Heart right ventricle (tissue), 16 donors: Measurements from ENCODE around the gene PYGB. TPM values are rescaled to one million over a fixed set of nuclear protein-coding genes. Genes with fewer than 3 reads are reported as not detected.

Source experiments
- ATAC-seq, 8 donors: fragments of 200-7000 bp; cut with Tn5 transposase; one replicate each; pipeline ENCODE4 v1.9.1; 2020; ENCODE audit warnings: mild to moderate bottlenecking in 8 of 8, moderate library complexity in 8 of 8, moderate number of reproducible peaks in 1 of 8
- DNase-seq, 2 donors: peaks; one replicate each; pipeline ENCODE4 v3.0.0-alpha.2; 2020
- H3K27ac ChIP-seq, 10 donors: fragments of 200-600 bp; sonication (generic) in 2 of 10; one replicate each; pipeline versions ENCODE4 v1.5.0 to v1.8.0; 2020 to 2022; ENCODE audit warnings: mild to moderate bottlenecking in 3 of 10
- H3K27me3 ChIP-seq, 7 donors: fragments of 200-600 bp; one replicate each; pipeline ENCODE4 v1.8.0; 2021 to 2022; ENCODE audit warnings: mild to moderate bottlenecking in 2 of 7
- H3K36me3 ChIP-seq, 9 donors: fragments of 200-600 bp; sonication (generic) in 1 of 9; one replicate each; pipeline versions ENCODE4 v1.5.0 to v1.8.0; 2020 to 2022; ENCODE audit warnings: mild to moderate bottlenecking in 2 of 9
- H3K4me1 ChIP-seq, 9 donors: fragments of 200-600 bp; sonication (generic) in 1 of 9; one replicate each; pipeline versions ENCODE4 v1.5.0 to v1.8.0; 2020 to 2022; ENCODE audit warnings: mild to moderate bottlenecking in 4 of 9
- H3K4me3 ChIP-seq, 10 donors: fragments of 200-600 bp; sonication (generic) in 2 of 10; one replicate each; pipeline versions ENCODE4 v1.5.0 to v1.8.0; 2020 to 2022; ENCODE audit warnings: mild to moderate bottlenecking in 7 of 10, moderate library complexity in 2 of 10
- H3K9me3 ChIP-seq, 11 donors: fragments of 200-600 bp in 10 of 11; sonication (generic) in 2 of 11; one replicate each; pipeline versions ENCODE4 v1.5.0 to v1.8.0; 2013 to 2022; ENCODE audit warnings: mild to moderate bottlenecking in 2 of 11, control low read depth in 1 of 11, moderate library complexity in 1 of 11
- WGBS, 2 donors: extraction: QIAGEN DNeasy Blood & Tissue Kit; methylation state at CpG; one replicate each; pipeline ENCODE4 v1.1.7; 2013; ENCODE audit warnings: inconsistent platforms in 1 of 2; 5-methylcytosine and 5-hydroxymethylcytosine counted together
- intact Hi-C, 10 donors: fragments of 100-400 bp; cut with DNase I; formaldehyde crosslinking; loops; one replicate each; pipeline versions ENCODE4 v1.11.1 to v1.14.2; 2022
- polyA plus RNA-seq, 2 donors: library from polyadenylated mRNA; stranded (reverse); fragments of 200-250 nt; gene quantifications; one replicate each; pipeline ENCODE4 v1.2.3, GENCODE V29; 2013
- total RNA-seq, 10 donors: library from RNA; stranded (reverse); fragmentation: NEBNext Ultra II Directional in 3 of 10; extraction: Animal tissue kit (Norgen Biotek cat#: 25700) in 3 of 10; gene quantifications; one replicate each; pipeline versions ENCODE4 v1.2.1 to v1.2.4, GENCODE V29; 2021 to 2023
- TF ChIP-seq, protein P1 (sequence below), 9 donors: fragments of 200-600 bp; sonication (generic) in 2 of 9; IDR thresholded peaks; one replicate each; pipeline versions ENCODE4 v1.5.0 to v1.8.0; 2021 to 2022; ENCODE audit warnings: antibody characterized with exemption in 9 of 9, mild to moderate bottlenecking in 5 of 9, moderate library complexity in 1 of 9
- donor health status: Arrhythmogenic right ventricular cardiomyopathy.
- donor health status: ischemic (EF 13 %, LVEDD 7.1; RV severe dilation, severe dysfunction).
- donor health status: healthy with polysubstance abuse.
- donor health status: DM: no; HTN: yes; CAD: no.
- donor health status: DM: no; HTN: no; CAD: no.
- donor health status: ischemic (EF 25% LVEDD 6.9; RV normal size, moderate dysfunction).
- donor health status: ischemic (EF 25% LVEDD 5.7; RV mildly dilated, moderate dysfunction).
- donor health status: healthy.
- donor health status: DM: yes; HTN: yes; CAD: no.
- donor health status: Ischemic cardiomyopathy.
- donor health status: ischemic (EF 35%, LVEDD 5.7; RV mildly dilated, moderate dysfunction).
- donor health status: nonischemic (EF 11% LVEDD 7.7; RV severe dilation, severe dysfunction).
- donor health status: DM: yes; HTN: yes; CAD: no.
- donor health status: PGD.
- donor health status: ischemic (EF 29% LVEDD 5.4; RV normal size, mild dysfunction).
- donor health status: nonischemic (EF 23%, LVEDD 6.1; RV moderate dilation, normal function).

Gene PYGB
- total and polyA plus RNA-seq, 12 donors = 83.1 to 462 (median 269) TPM

DNA sequence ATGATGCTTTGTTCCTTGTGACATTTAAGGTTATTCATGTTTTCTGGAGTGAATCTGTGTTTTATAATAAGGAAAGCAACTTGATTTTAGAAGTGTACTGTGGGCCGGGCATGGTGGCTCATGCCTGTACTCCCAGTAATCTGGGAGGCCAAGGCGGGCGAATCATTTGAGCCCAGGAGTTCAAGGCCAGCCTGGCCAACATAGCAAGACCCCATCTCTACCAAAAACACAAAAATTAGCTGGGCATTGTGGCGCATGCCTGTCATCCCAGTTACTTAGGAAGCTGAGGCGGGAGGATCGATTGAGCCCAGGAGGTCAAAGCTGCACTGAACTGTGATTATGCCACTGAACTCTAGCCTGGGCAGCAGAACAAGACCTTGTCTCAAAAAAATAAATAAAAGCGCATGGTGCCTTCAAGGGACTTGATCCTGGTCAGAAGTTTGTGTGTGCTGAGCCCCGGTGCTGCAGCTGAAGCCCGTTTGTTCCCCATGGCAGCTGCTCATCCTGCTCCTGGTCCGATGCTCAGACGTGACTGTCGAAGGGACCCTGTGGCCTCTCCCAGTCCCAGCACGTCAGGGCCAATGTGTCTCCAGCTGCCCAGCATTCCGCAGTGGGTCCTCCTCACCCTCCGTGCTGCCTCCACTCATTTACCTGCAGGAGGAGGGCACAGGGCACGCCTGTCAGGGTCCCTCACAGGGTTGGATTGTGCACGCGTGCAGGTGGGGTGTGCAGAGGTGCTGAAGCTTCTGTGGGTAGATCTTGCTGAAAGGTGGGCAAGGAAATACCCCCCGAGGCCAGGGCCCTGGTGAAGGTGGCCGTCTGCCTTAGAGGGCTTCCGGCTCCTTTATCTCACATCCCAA is 34.1 kb upstream of the PYGB start:
- peaks cover 0 to 93% (median 64%) of the 10 kb centered on the region in 9 donors for H3K36me3 ChIP-seq
- H3K4me1 ChIP-seq = peaks cover 0 to 33% (median 16%) of the 10 kb centered on the region in 9 donors
- no peak for ATAC-seq
- no peak for DNase-seq
- WGBS, 2 donors = 92 to 96% methylated on average over 21 of the region's 21 CpGs
- no peak overlapping the region for H3K27ac ChIP-seq
- H3K27me3 ChIP-seq = no peaks in the 10 kb centered on the region
- H3K4me3 ChIP-seq = no peak overlapping the region
- intact Hi-C loops = no loop called here
- TF ChIP-seq, protein P1, sequence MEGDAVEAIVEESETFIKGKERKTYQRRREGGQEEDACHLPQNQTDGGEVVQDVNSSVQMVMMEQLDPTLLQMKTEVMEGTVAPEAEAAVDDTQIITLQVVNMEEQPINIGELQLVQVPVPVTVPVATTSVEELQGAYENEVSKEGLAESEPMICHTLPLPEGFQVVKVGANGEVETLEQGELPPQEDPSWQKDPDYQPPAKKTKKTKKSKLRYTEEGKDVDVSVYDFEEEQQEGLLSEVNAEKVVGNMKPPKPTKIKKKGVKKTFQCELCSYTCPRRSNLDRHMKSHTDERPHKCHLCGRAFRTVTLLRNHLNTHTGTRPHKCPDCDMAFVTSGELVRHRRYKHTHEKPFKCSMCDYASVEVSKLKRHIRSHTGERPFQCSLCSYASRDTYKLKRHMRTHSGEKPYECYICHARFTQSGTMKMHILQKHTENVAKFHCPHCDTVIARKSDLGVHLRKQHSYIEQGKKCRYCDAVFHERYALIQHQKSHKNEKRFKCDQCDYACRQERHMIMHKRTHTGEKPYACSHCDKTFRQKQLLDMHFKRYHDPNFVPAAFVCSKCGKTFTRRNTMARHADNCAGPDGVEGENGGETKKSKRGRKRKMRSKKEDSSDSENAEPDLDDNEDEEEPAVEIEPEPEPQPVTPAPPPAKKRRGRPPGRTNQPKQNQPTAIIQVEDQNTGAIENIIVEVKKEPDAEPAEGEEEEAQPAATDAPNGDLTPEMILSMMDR (IDR thresholded peaks at IDR 0.05) = no peak
- H3K9me3 ChIP-seq = no peaks in the 10 kb centered on the region

DNA sequence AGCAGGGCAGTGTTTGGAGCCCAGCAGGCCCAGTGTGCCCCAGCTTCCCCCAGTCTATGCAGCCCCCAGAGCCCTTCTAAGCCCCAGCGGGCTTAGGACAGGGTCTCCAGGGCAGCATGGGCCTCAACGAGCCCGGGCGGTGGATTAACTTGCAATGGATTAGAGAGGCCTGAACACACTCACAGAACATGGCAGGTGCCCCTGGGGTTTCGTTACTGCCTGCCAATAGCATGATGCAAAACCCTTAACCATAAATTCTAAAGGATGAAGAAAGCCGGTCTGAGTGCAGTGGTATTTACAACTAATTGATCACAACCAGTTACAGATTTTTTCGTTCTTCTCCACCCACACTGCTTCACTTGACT is 33.5 kb upstream of the PYGB start:
- intact Hi-C loops = no loop called here
- DNase-seq = no peak
- WGBS, 2 donors = 80 to 94% methylated on average over 7 of the region's 7 CpGs

DNA sequence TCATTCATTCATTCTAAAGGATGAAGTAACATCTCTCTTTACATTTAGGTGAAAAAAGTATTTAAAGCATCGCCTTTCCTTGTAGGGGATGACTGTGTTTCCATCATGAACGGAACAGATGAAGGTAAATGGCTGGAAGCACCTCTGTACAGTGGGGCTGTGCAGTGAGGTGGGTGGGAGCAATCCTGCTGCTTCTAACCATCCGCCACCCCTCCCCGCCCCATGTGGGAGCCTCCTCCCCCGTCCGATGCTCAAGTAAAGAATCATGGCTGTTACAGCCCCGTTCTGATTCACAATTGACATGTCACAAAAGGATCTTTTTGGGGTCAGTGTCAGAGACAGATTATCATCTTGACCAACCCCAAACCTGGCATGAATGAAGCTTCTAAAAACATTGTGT is 33.1 kb upstream of the PYGB start:
- H3K27ac ChIP-seq = no peak overlapping the region
- WGBS, 2 donors = 92 to 93% methylated on average over 7 of the region's 7 CpGs
- no peak overlapping the region for H3K4me3 ChIP-seq
- no peak for ATAC-seq
- peaks cover 0 to 43% (median 17%) of the 10 kb centered on the region in 9 donors for H3K4me1 ChIP-seq
- H3K27me3 ChIP-seq = no peaks in the 10 kb centered on the region
- DNase-seq = no peak
- intact Hi-C loops = no loop called here
- no peaks in the 10 kb centered on the region for H3K9me3 ChIP-seq
- TF ChIP-seq, protein P1 (IDR thresholded peaks at IDR 0.05) = no peak
- H3K36me3 ChIP-seq = peaks cover 0 to 100% (median 71%) of the 10 kb centered on the region in 9 donors

More for the DNA sequence above, 33.5 kb upstream of the PYGB start:
- Histone ChIP-seq H3K9me3 (no peaks in the 10 kb centered on the region), H3K4me1 (peaks cover 0 to 39% (median 17%) of the 10 kb centered on the region in 9 donors), H3K36me3 (peaks cover 0 to 100% (median 70%) of the 10 kb centered on the region in 9 donors), H3K27me3 (no peaks in the 10 kb centered on the region), H3K27ac (no peak overlapping the region), H3K4me3 (no peak overlapping the region)
- no peak for ATAC-seq
- TF ChIP-seq, protein P1 (IDR thresholded peaks at IDR 0.05) = no peak

DNA sequence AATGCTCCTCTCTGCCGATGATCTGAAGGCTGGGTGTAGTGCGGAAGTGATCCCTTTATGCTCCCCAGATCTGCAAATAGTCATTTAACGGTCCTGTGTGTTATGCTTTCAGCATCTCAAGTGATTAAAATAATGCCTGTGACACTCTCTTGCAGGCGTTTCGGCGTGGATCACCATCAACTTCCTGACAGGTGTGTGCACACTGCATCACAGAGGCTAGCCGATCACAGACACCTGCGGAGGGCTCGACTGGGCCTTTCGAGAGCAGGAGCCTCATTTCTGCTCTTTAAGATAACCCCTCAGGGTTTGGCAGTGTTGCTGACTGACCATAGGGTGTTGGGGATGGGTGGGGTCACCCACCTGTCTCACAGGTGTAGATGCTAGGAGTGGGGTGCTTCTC is 32.4 kb upstream of the PYGB start:
- WGBS, 2 donors = 89 to 97% methylated on average over 10 of the region's 10 CpGs
- intact Hi-C loops = no loop called here
- DNase-seq (no peak), ATAC-seq (no peak)
- no peak overlapping the region for H3K4me3 ChIP-seq
- H3K36me3 ChIP-seq = peaks cover 0 to 99% (median 64%) of the 10 kb centered on the region in 9 donors
- peak overlapping the region in 3 of 10 donors; percentile 11 to 86 (median 68) for H3K27ac ChIP-seq
- H3K9me3 ChIP-seq = no peaks in the 10 kb centered on the region
- H3K4me1 ChIP-seq = peaks cover 5 to 50% (median 21%) of the 10 kb centered on the region in 9 donors
- TF ChIP-seq, protein P1 (IDR thresholded peaks at IDR 0.05) = no peak
- H3K27me3 ChIP-seq = no peaks in the 10 kb centered on the region
